Colonic mucosa (tissue), 4 donors: ENCODE data around the gene MCTP1. TPM values are rescaled to one million over a fixed set of nuclear protein-coding genes. Genes with fewer than 3 reads are reported as not detected.

Experiments
- DNase-seq: peaks from one replicate; pipeline ENCODE4 v3.0.0-alpha.2; 2020
- H3K27ac ChIP-seq: fragments of 200-600 bp; one replicate; pipeline ENCODE4 v1.8.0; 2021
- H3K27me3 ChIP-seq: fragments of 200-600 bp; one replicate; pipeline ENCODE4 v1.8.0; 2021
- H3K36me3 ChIP-seq: fragments of 200-600 bp; one replicate; pipeline ENCODE4 v1.8.0; 2021
- H3K4me1 ChIP-seq: fragments of 200-600 bp; one replicate; pipeline ENCODE4 v1.8.0; 2021; ENCODE audit warnings: mild to moderate bottlenecking
- H3K4me3 ChIP-seq: fragments of 200-600 bp; one replicate; pipeline ENCODE4 v1.8.0; 2021
- H3K9ac ChIP-seq, 2 donors: one replicate each; pipeline ENCODE4 v1.7.0; 2013; ENCODE audit warnings: control low read depth in 2 of 2, low read depth in 2 of 2, low read length in 2 of 2
- H3K9me3 ChIP-seq: fragments of 200-600 bp; one replicate; pipeline ENCODE4 v1.8.0; 2021
- CTCF ChIP-seq: fragments of 200-600 bp; IDR thresholded peaks from one replicate; pipeline ENCODE4 v1.8.0; 2022; ENCODE audit warnings: antibody characterized with exemption, mild to moderate bottlenecking
- intact Hi-C: fragments of 100-400 bp; cut with DNase I; formaldehyde crosslinking; loops from one replicate; pipeline ENCODE4 v1.14.1; 2022
- total RNA-seq, 2 donors: library from RNA; stranded (reverse); fragmentation: NEBNext Ultra II Directional in 1 of 2; extraction: Animal tissue kit (Norgen Biotek cat#: 25700) in 1 of 2; gene quantifications; one replicate each; pipeline ENCODE4 v1.2.1, GENCODE V29; 2021
- donor health status: healthy.
- donor health status: DM: no; HTN: no; CAD: no.
- donor health status: DM: no; HTN: no; CAD: no.

Gene MCTP1
- total RNA-seq, 2 donors from 2014 or later, result 2.8 to 10.3 TPM

- no peak for DNase-seq
- intact Hi-C loops, result no loop called here
- Histone ChIP-seq H3K27ac (no peak overlapping the region), H3K9me3 (no peaks in the 10 kb centered on the region), H3K27me3 (no peaks in the 10 kb centered on the region), H3K36me3 (no peaks in the 10 kb centered on the region), H3K4me3 (no peak overlapping the region), H3K9ac (no peak overlapping the region), H3K4me1 (no peaks in the 10 kb centered on the region)
- no peak for TF ChIP-seq CTCF
Observed at GRCh38 chr5:95172659-95173058, 112.2 kb downstream of the MCTP1 start.

GRCh38 chr5:95164861-95165260, 120.0 kb downstream of the MCTP1 start:
- Histone ChIP-seq H3K27ac (no peak overlapping the region), H3K9me3 (no peaks in the 10 kb centered on the region), H3K9ac (no peak overlapping the region), H3K36me3 (no peaks in the 10 kb centered on the region), H3K27me3 (no peaks in the 10 kb centered on the region), H3K4me1 (no peaks in the 10 kb centered on the region), H3K4me3 (no peak overlapping the region)
- DNase-seq, result no peak
- TF ChIP-seq CTCF, result no peak
- intact Hi-C loops, result no loop called here

- Histone ChIP-seq H3K27me3 (no peaks in the 10 kb centered on the region), H3K36me3 (no peaks in the 10 kb centered on the region), H3K27ac (no peak overlapping the region), H3K4me1 (no peaks in the 10 kb centered on the region), H3K4me3 (no peak overlapping the region), H3K9me3 (no peaks in the 10 kb centered on the region), H3K9ac (no peak overlapping the region)
- DNase-seq, result no peak
- no peak for TF ChIP-seq CTCF
- intact Hi-C loops, result no loop called here
Observed at GRCh38 chr5:95163079-95163478, 121.8 kb downstream of the MCTP1 start.

GRCh38 chr5:95162231-95162992, 122.5 kb downstream of the MCTP1 start:
- H3K27me3 ChIP-seq, result no peaks in the 10 kb centered on the region
- H3K27ac ChIP-seq, result no peak overlapping the region
- TF ChIP-seq CTCF, result no peak
- H3K9ac ChIP-seq, result no peak overlapping the region
- no peaks in the 10 kb centered on the region for H3K9me3 ChIP-seq
- no peak overlapping the region for H3K4me3 ChIP-seq
- no peak for DNase-seq
- intact Hi-C loops, result no loop called here
- H3K4me1 ChIP-seq, result no peaks in the 10 kb centered on the region
- H3K36me3 ChIP-seq, result no peaks in the 10 kb centered on the region

- no peak for TF ChIP-seq CTCF
- intact Hi-C loops, result no loop called here
- no peaks in the 10 kb centered on the region for H3K4me1 ChIP-seq
- H3K27ac ChIP-seq, result no peak overlapping the region
- no peak overlapping the region for H3K4me3 ChIP-seq
- DNase-seq, result no peak
- H3K36me3 ChIP-seq, result no peaks in the 10 kb centered on the region
- H3K9ac ChIP-seq, result no peak overlapping the region
- H3K27me3 ChIP-seq, result no peaks in the 10 kb centered on the region
- no peaks in the 10 kb centered on the region for H3K9me3 ChIP-seq
Observed at GRCh38 chr5:95159603-95160002, 125.3 kb downstream of the MCTP1 start.
